CD4-positive, alpha-beta T cell treated with Interleukin-1 beta for 1 hour (primary cell): ENCODE results near the gene TMEM239.

Source experiments
- DNase-seq, 2 donors: peaks; one replicate each; pipeline ENCODE4 v3.0.0-alpha.2; 2020 to 2022

TMEM239 gene

DNA sequence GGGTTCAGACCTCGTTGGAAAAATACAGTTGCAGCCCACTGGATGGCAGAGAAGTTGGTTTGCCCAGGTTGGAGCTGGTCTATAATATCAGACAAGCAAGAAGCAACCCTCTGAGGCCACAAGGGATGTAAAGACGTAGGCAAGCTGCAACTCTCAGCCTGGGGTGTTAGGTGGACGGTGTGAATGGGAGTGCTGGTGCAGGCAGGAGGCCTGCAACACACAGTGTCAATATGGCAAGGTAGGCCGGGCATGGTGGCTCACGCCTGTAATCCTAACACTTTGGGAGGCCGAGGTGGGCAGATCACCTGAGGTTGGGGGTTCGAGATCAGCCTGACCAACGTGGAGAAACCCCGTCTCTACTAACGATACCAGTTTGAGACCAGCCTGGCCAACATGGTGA lies 34.9 kb downstream of the TMEM239 start:
- DNase-seq, result no peak

DNA sequence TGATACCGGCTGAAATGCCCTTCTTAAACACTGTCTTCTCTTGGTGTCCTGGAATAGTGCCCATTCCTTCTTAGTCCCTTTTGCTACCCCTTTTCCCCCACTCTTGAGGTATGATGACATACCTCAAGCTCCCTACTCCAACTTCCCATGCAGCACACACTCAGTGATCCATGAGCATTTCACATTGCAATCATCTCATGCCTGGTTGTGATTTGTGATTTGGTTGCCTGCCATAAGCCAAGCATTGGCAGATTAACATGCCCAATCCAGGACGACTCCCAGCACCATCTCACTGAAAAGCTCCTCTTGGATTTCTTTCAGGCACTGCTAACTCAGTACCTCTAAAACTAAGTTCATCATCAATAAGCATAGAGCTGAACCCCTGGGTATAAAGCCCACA lies 42.4 kb downstream of the TMEM239 start:
- DNase-seq, result no peak

DNA sequence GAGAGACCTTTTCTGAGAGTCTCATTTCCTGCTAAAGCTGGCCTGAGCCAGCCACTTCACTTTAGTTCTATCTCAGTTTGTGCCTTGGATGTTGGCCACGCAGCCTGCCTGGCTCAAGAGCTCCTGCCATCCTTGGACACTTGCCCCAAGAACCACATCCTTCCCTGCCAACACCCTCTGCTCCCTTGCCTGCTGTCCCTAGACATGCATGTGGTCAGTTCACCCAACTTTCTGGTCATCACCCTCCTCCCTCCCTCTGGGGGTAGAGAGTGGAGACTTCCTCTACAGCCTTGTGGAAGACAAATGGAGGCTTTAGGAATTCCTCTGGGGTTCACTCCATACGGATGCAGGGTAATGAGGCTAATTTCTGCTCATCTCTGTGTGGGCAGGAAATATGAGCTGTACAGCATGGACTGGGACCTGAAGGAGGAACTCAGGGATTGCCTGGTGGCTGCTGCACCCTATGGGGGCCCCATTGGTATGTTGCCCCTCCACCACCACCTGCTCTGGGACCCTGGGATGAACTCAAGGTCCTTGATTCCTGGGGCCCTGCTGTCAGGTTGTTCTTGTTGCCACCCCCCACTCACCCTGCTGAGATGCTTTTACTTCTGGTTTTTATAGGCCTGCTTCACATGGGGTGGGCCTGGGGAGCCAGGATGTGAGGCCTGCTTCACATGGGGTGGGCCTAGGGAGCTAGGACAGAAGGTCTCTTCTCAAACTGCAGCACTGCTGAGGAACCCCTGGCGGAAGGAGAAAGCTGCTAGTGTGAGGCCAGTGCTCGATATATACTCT lies 43.4 kb downstream of the TMEM239 start:
- no peak for DNase-seq

GRCh38 chr20:2864626-2865025 lies 48.5 kb downstream of the TMEM239 start:
- no peak for DNase-seq

DNA sequence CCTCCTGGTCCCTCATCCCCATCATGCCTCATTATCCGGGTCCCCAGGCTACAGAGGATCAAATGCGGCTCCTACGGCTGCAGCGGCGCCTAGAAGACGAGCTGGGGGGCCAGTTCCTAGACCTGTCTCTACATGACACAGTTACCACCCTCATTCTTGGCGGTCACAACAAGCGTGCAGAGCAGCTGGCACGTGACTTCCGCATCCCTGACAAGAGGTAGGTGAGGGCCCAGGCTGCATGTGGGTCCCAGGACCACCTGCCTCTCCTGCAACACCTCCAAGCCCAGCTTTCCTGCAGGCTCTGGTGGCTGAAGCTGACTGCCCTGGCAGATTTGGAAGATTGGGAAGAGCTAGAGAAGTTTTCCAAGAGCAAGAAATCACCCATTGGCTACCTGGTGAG lies 48.9 kb downstream of the TMEM239 start:
- DNase-seq, result no peak

DNA sequence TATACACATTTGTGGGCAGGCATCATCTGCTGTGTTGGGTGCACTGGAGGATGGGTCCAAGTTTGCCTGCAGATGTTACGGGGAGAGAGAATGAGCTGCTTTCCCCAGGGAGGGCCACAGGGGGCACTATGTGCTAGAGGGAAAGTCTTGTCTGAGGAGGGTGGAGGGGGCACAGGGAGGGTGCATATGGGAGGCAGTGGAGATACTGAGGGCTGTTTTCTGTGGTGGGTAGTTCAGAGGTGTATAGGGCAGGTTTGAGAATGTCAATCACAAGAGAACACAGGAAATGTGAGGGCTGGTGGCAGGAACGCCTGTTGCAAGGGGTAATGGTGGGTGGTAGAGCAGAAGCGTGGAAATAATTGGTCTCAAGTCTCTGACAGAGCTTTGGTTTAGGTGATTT lies 49.5 kb downstream of the TMEM239 start:
- DNase-seq, result peak in 1 of 2 donors; percentile 53

DNA sequence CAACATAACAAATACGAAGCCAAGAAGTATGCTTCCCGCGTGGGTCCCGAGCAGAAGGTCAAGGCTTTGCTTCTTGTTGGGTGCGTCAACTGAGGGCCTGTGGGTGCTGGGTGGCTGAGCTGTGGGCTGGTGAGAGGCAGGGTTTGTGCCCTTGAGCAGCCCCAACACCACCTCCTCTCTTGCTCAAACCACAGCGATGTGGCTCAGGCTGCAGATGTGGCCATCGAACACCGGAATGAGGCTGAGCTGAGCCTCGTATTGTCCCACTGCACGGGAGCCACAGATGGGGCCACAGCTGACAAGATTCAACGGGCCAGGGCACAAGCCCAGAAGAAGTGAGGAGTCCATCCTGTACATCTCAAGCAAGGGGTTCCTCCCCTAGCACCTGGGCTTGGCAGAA lies 50.1 kb downstream of the TMEM239 start:
- no peak for DNase-seq

DNA sequence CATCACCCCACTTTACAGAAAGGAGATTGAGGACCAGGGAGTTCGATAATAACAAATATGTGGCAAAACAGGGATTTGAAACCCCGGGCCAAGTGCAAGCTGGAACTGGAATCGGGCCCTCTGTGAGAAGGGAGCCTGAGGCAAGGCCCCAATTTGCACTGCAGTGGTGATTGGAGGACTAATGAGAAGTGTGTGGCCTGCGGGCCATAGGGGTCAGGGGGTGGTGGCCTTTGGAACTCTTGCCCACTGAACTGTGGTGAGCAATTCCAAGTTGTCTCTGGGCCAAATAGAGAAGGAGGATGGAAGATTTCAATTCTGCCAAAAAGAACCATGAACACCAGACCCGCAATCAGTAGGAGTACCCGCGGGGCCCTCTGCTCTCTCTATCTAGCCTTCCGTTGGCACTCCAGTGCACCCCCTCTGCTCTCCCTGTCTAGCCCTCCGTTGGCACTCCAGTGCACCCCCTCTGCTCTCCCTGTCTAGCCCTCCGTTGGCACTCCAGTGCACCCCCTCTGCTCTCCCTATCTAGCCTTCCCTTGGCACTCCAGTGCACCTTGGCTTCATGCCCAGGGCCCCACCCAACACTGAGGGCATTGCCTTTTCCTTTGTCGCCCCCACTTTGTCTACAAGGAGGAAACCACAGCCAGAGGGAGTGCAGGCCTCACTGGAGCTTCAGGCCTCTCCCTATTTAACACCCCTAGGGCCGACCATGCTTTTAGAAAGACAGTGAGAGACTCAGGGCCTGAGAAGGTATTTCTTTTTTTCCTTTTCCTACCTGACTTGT lies 51.1 kb downstream of the TMEM239 start:
- no peak for DNase-seq
